ENCODE results near the gene VGLL4.

- TF ChIP-seq POLR2AphosphoS5 (IDR thresholded peaks at IDR 0.05; ENCODE audit: insufficient read depth in 1 of 2, low read depth in 1 of 2) = no peak
- TF ChIP-seq CTCF (IDR thresholded peaks at IDR 0.05) = no peak
Measured at GRCh38 chr3:11692532-11692813, 48.8 kb upstream of the VGLL4 start.
